ENCODE results near the gene CPPED1. TPM values are rescaled to one million over a fixed set of nuclear protein-coding genes. Genes with fewer than 3 reads are reported as not detected.

CPPED1 gene
- total and polyA plus RNA-seq, 12 donors, result 5.6 to 20.2 (median 13.6) TPM

- no peak for DNase-seq
- Histone ChIP-seq H3K27ac (no peak overlapping the region), H3K4me3 (no peak overlapping the region), H3K27me3 (peaks cover 0 to 7% (median 0%) of the 10 kb centered on the region in 7 donors), H3K9me3 (peaks cover 0 to 13% (median 0%) of the 10 kb centered on the region in 11 donors), H3K4me1 (no peaks in the 10 kb centered on the region), H3K36me3 (no peaks in the 10 kb centered on the region)
- ATAC-seq, result no peak
- TF ChIP-seq CTCF (IDR thresholded peaks at IDR 0.05), result no peak
- intact Hi-C loops (cut with DNase I), result no loop called here
- WGBS, 2 donors, result 84 to 85% methylated on average over 8 of the region's 8 CpGs
Measured at GRCh38 chr16:12609937-12610699, 193.6 kb downstream of the CPPED1 start.

Small RNAs within 50 kb of the gene (microRNA-seq; reads per million reads assigned to microRNA genes)
- 0 reads per million in 2 donors for gene MIR4718

Other genes starting within 250 kb of the CPPED1 start
- gene SHISA9, start 97.7 kb upstream of the CPPED1 start, total RNA-seq, result under 1 TPM in 7 of 10 donors, not detected in 3; 0.04 to 0.96 (median 0.14) TPM
- gene SHISA9, start 97.7 kb upstream of the CPPED1 start, polyA plus RNA-seq, result under 1 TPM; 0.07 TPM